Lower lobe of right lung (tissue), 2 donors: ENCODE results near the gene TAAR1. TPM values are rescaled to one million over a fixed set of nuclear protein-coding genes. Genes with fewer than 3 reads are reported as not detected.
A peak's percentile ranks its signal among the peaks of the same experiment; 100 is the strongest.
"Not testable (repeated sequence)": the region's sequence is repeated elsewhere in the genome, so short reads cannot be mapped to it uniquely, and the experiment has no call there.

Experiments
- ATAC-seq, 2 donors: fragments of 200-7000 bp; cut with Tn5 transposase; one replicate each; pipeline ENCODE4 v1.9.1; 2020 to 2022; ENCODE audit warnings: mild to moderate bottlenecking in 2 of 2, moderate library complexity in 2 of 2
- DNase-seq: peaks from one replicate; pipeline ENCODE4 v3.0.0-alpha.2; 2020
- H3K27ac ChIP-seq: fragments of 200-600 bp; one replicate; pipeline ENCODE4 v1.8.0; 2022
- H3K27me3 ChIP-seq: fragments of 200-600 bp; one replicate; pipeline ENCODE4 v1.8.0; 2022; ENCODE audit warnings: low read depth
- H3K36me3 ChIP-seq: fragments of 200-600 bp; one replicate; pipeline ENCODE4 v1.8.0; 2022; ENCODE audit warnings: mild to moderate bottlenecking
- H3K4me1 ChIP-seq: fragments of 200-600 bp; one replicate; pipeline ENCODE4 v1.8.0; 2022
- H3K4me3 ChIP-seq: fragments of 200-600 bp; one replicate; pipeline ENCODE4 v1.8.0; 2022; ENCODE audit warnings: mild to moderate bottlenecking
- H3K9me3 ChIP-seq: fragments of 200-600 bp; one replicate; pipeline ENCODE4 v1.8.0; 2022
- CTCF ChIP-seq: fragments of 200-600 bp; IDR thresholded peaks from one replicate; pipeline ENCODE4 v1.8.0; 2022; ENCODE audit warnings: antibody characterized with exemption, mild to moderate bottlenecking
- intact Hi-C: fragments of 100-400 bp; cut with DNase I; formaldehyde crosslinking; loops from one replicate; pipeline ENCODE4 v1.11.0; 2022
- total RNA-seq: library from RNA; stranded (reverse); fragmentation: NEBNext Ultra II Directional; extraction: Animal tissue kit (Norgen Biotek cat#: 25700); gene quantifications from one replicate; pipeline ENCODE4 v1.2.1, GENCODE V29; 2021
- donor health status: DM: no; HTN: yes; CAD: no; lungs with severe emphysema.

TAAR1 gene
- total RNA-seq, 1 donor from 2014 or later = not detected

- TF ChIP-seq CTCF = no peak
- intact Hi-C loops = no loop called here
These were observed 25.3 kb upstream of the TAAR1 start for GRCh38 chr6:132684272-132684671.

GRCh38 chr6:132683543-132683942 lies 24.6 kb upstream of the TAAR1 start:
- no peak overlapping the region for H3K4me3 ChIP-seq
- no peaks in the 10 kb centered on the region for H3K9me3 ChIP-seq
- no peak overlapping the region for H3K27ac ChIP-seq
- H3K36me3 ChIP-seq = no peaks in the 10 kb centered on the region
- no peak for DNase-seq
- intact Hi-C loops = no loop called here
- ATAC-seq = no peak
- TF ChIP-seq CTCF = no peak
- no peaks in the 10 kb centered on the region for H3K4me1 ChIP-seq
- no peaks in the 10 kb centered on the region for H3K27me3 ChIP-seq

More at GRCh38 chr6:132684272-132684671, 25.3 kb upstream of the TAAR1 start:
- ATAC-seq (no peak), DNase-seq (no peak)
- Histone ChIP-seq H3K27ac (no peak overlapping the region), H3K4me1 (no peaks in the 10 kb centered on the region), H3K27me3 (no peaks in the 10 kb centered on the region), H3K36me3 (no peaks in the 10 kb centered on the region), H3K9me3 (no peaks in the 10 kb centered on the region), H3K4me3 (no peak overlapping the region)

- not testable (repeated sequence) for DNase-seq, H3K27me3 ChIP-seq, H3K9me3 ChIP-seq, H3K36me3 ChIP-seq, H3K27ac ChIP-seq, H3K4me1 ChIP-seq, ATAC-seq, H3K4me3 ChIP-seq
- intact Hi-C loops = loop anchor here (10.0 kb wide), 1 partner anchor 86 kb away; no protein-coding TSS in a partner anchor
These were observed 20.1 kb upstream of the TAAR1 start for GRCh38 chr6:132679094-132679493.

DNA sequence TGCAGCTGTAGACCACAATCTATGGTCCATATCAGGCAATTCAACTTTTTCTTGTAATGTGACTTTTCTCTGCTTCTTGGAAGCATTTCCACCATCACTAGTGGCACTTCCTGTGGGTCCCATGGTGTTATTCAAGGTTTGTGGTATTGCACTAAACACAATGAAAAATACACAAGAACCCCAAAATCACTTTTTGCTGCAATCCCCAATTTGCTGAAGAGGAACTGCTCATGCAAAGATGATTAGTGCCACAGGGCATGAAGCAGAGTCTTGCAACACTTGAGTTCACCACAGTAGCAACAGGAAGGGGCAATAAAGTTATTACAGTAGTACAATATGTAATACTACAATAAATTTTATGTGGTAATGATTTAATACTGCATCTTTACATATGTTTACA lies 16.8 kb upstream of the TAAR1 start:
- peak; percentile 58 to 70 for ATAC-seq

DNA sequence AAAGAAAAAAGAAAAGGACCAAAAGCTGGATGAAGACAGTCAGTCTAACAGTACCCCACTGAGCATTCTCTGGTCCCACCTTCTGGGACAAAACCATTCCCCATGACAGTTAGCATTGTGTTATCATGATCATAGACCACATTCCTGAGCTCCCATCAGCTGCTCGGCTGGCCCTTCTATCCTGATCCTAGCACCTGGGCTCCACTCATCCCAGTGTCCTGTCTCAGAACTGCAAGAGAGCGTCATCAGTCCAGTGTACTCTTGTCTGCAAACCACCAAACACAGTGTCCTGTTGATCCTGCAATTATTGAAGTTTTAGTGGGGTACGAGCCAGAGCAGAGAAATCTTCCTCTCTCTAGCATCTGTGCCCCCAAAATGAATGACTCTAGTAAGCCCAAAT lies 16.0 kb upstream of the TAAR1 start:
- ATAC-seq = no peak
- no peak for TF ChIP-seq CTCF
- intact Hi-C loops = loop anchor here (10.0 kb wide), 1 partner anchor 90 kb away; no protein-coding TSS in a partner anchor

More for the DNA sequence above, 16.8 kb upstream of the TAAR1 start:
- TF ChIP-seq CTCF = no peak
- Histone ChIP-seq H3K4me1 (no peaks in the 10 kb centered on the region), H3K36me3 (no peaks in the 10 kb centered on the region), H3K27ac (no peak overlapping the region), H3K9me3 (no peaks in the 10 kb centered on the region), H3K4me3 (no peak overlapping the region), H3K27me3 (no peaks in the 10 kb centered on the region)
- intact Hi-C loops = loop anchor here (10.0 kb wide), 1 partner anchor 89 kb away; no protein-coding TSS in a partner anchor
- no peak for DNase-seq

GRCh38 chr6:132673376-132674094 lies 14.6 kb upstream of the TAAR1 start:
- Histone ChIP-seq H3K4me1 (no peaks in the 10 kb centered on the region), H3K36me3 (no peaks in the 10 kb centered on the region), H3K27me3 (no peaks in the 10 kb centered on the region), H3K4me3 (no peak overlapping the region), H3K9me3 (no peaks in the 10 kb centered on the region), H3K27ac (no peak overlapping the region)
- ATAC-seq = peak in 1 of 2 donors; percentile 41
- no peak for DNase-seq
- intact Hi-C loops = loop anchor here (10.0 kb wide), 1 partner anchor 91 kb away; no protein-coding TSS in a partner anchor
- no peak for TF ChIP-seq CTCF

More for the DNA sequence above, 16.0 kb upstream of the TAAR1 start:
- Histone ChIP-seq H3K36me3 (no peaks in the 10 kb centered on the region), H3K27me3 (no peaks in the 10 kb centered on the region), H3K27ac (no peak overlapping the region), H3K4me1 (no peaks in the 10 kb centered on the region), H3K9me3 (no peaks in the 10 kb centered on the region), H3K4me3 (no peak overlapping the region)
- no peak for DNase-seq
